ENCODE results near the gene AKIRIN2. TPM values are rescaled to one million over a fixed set of nuclear protein-coding genes. Genes with fewer than 3 reads are reported as not detected.

AKIRIN2 gene
- total and polyA plus RNA-seq, 2 of the 13 experiments (the other 11 are each of a cell fraction or from before 2014, with no cell fraction given): 15.6 to 23.4 TPM

DNA sequence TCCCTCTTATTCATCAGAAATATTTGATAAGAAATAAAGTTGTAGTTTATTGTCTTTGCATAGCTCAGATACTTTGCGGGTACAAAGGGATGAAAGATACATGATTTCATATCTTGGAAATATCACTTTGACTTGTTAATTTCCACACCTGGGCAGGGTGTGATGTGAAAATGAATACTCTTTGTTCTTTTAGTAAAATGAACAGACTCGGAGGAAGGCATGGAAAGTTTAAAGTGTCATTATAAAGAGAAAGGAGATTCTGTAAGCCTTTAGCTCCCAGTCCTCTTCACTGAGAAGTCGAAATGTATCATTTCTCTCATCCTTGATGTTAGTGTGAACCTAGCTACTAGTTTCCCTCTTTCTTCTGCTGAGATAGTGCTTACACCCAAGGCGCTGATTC, 36.7 kb upstream of the AKIRIN2 start:
- BruUV-seq (replicated peaks): no TSS peak
- no peak for DNase-seq (ENCODE audit: low spot score)
- Histone ChIP-seq H3K27ac (ENCODE audit: extremely low read length, insufficient read depth, low read length) (no peak overlapping the region), H4K20me1 (ENCODE audit: insufficient read depth, low read length) (no peaks in the 10 kb centered on the region), H3K79me2 (ENCODE audit: insufficient read depth, low read length) (no peaks in the 10 kb centered on the region), H2AFZ (ENCODE audit: low read length) (no peak overlapping the region), H3K27me3 (ENCODE audit: control insufficient read depth in 1 of 2, insufficient read depth in 2 of 2, low read length in 2 of 2) (no peaks in the 10 kb centered on the region), H3K9me3 (ENCODE audit: low read length) (no peaks in the 10 kb centered on the region), H3K4me3 (replicated peaks in 1 of 3; ENCODE audit: insufficient read depth in 1 of 3, low read depth in 2 of 3, low read length in 3 of 3) (no peak overlapping the region), H3K36me3 (replicated peaks in 1 of 2; ENCODE audit: control insufficient read depth in 1 of 2, insufficient read depth in 2 of 2, low read length in 2 of 2) (no peaks in the 10 kb centered on the region), H3K4me1 (ENCODE audit: insufficient read depth, low read length) (peaks cover 26% of the 10 kb centered on the region), H3K9ac (ENCODE audit: insufficient read depth, low read depth, low read length) (no peak overlapping the region), H3K4me2 (ENCODE audit: low read depth, low read length) (no peak overlapping the region)
- ATAC-seq: no peak
- intact Hi-C loops (cut with micrococcal nuclease; ENCODE audit: unreplicated experiment) (no loop called here), in situ Hi-C loops (cut with HindIII; ENCODE audit: extremely low pct_ligation_motif_present, low pct_unique_long_range_greater_than_20kb) (no loop called here)
- ChIA-PET POLR2A (no interaction called here), CTCF (ENCODE audit: low intra/inter-chr PET ratio, low total read pairs) (no interaction called here)
- 95% methylated on average over 4 of the region's 4 CpGs for WGBS (ENCODE audit: low lambda C conversion rate)
- TF ChIP-seq PPARG (CRISPR knock-in tag; conservative IDR thresholded peaks at IDR 0.05) (no peak), ZSCAN20 (CRISPR knock-in tag; IDR thresholded peaks at IDR 0.05; ENCODE audit: borderline replicate concordance) (no peak), HIVEP1 (CRISPR knock-in tag; IDR thresholded peaks at IDR 0.05) (no peak), ZNF670 (CRISPR knock-in tag; IDR thresholded peaks at IDR 0.05; ENCODE audit: borderline replicate concordance) (no peak), ZFP36L1 (CRISPR knock-in tag; IDR thresholded peaks at IDR 0.05) (no peak), PAX8 (CRISPR knock-in tag; IDR thresholded peaks at IDR 0.05; ENCODE audit: borderline replicate concordance) (no peak), ZNF235 (CRISPR knock-in tag; IDR thresholded peaks at IDR 0.05; ENCODE audit: borderline replicate concordance) (no peak), NCOA5 (CRISPR knock-in tag; IDR thresholded peaks at IDR 0.05) (no peak), RORA (CRISPR knock-in tag; IDR thresholded peaks at IDR 0.05) (no peak), HNRNPLL (IDR thresholded peaks at IDR 0.05; ENCODE audit: low read depth, low read length, poor library complexity, severe bottlenecking) (no peak), POLR2A (IDR thresholded peaks at IDR 0.05; ENCODE audit: insufficient read depth in 1 of 2, low read depth in 2 of 2, low read length in 2 of 2) (no peak), DNMT3B (CRISPR knock-in tag; conservative IDR thresholded peaks at IDR 0.05) (no peak), AHR (CRISPR knock-in tag; IDR thresholded peaks at IDR 0.05) (no peak), ZNF367 (CRISPR knock-in tag; IDR thresholded peaks at IDR 0.05; ENCODE audit: borderline replicate concordance) (no peak), ZNF607 (CRISPR knock-in tag; IDR thresholded peaks at IDR 0.05; ENCODE audit: borderline replicate concordance) (no peak)
- TF ChIP-seq, protein P1, sequence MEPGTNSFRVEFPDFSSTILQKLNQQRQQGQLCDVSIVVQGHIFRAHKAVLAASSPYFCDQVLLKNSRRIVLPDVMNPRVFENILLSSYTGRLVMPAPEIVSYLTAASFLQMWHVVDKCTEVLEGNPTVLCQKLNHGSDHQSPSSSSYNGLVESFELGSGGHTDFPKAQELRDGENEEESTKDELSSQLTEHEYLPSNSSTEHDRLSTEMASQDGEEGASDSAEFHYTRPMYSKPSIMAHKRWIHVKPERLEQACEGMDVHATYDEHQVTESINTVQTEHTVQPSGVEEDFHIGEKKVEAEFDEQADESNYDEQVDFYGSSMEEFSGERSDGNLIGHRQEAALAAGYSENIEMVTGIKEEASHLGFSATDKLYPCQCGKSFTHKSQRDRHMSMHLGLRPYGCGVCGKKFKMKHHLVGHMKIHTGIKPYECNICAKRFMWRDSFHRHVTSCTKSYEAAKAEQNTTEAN (CRISPR knock-in tag; conservative IDR thresholded peaks at IDR 0.05): no peak
- no peak for FAIRE-seq
